HFFc6 (cell line): ENCODE measurements around the gene FNDC3B. TPM values are rescaled to one million over a fixed set of nuclear protein-coding genes. Genes with fewer than 3 reads are reported as not detected.

ENCODE experiments used
- DNase-seq: peaks from one replicate; pipeline ENCODE4 v3.0.0-alpha.2; 2018
- H3K27ac Mint-ChIP-seq: 2 replicates; pipeline ENCODE4 v1.8.0; 2020; ENCODE audit warnings: mild to moderate bottlenecking, mixed read lengths
- H3K27me3 Mint-ChIP-seq: 2 replicates; pipeline ENCODE4 v1.8.0; 2021; ENCODE audit warnings: mild to moderate bottlenecking, moderate library complexity, mixed read lengths; ENCODE audit not compliant: insufficient read depth
- H3K36me3 Mint-ChIP-seq: 2 replicates; pipeline ENCODE4 v1.8.0; 2021; ENCODE audit warnings: low read depth, mixed read lengths
- H3K4me1 Mint-ChIP-seq: 2 replicates; pipeline ENCODE4 v1.8.0; 2020; ENCODE audit warnings: low read depth, mixed read lengths
- H3K4me3 Mint-ChIP-seq: 2 replicates; pipeline ENCODE4 v1.8.0; 2020; ENCODE audit warnings: mild to moderate bottlenecking, moderate library complexity, mixed read lengths
- H3K9me3 Mint-ChIP-seq: 2 replicates; pipeline ENCODE4 v1.8.0; 2020; ENCODE audit warnings: mild to moderate bottlenecking, mixed read lengths
- total RNA-seq, 6 experiments: library from RNA; stranded (reverse); fragmentation: NEBNext Ultra II Directional; extraction: Animal tissue kit (Norgen Biotek cat#: 25700); gene quantifications; 2 replicates in 1 of 6; 3 replicates in 5 of 6; pipeline ENCODE4 v1.2.3, GENCODE V29; 2021
- TF ChIP-seq, protein P1 (sequence below): fragments of 200-600 bp; sonication (generic); IDR thresholded peaks from 2 replicates; pipeline ENCODE4 v1.5.0; 2021; ENCODE audit warnings: antibody characterized with exemption, mild to moderate bottlenecking

FNDC3B gene
- total RNA-seq, 6 experiments from 2014 or later, result 133 to 192 (median 155) TPM

DNA sequence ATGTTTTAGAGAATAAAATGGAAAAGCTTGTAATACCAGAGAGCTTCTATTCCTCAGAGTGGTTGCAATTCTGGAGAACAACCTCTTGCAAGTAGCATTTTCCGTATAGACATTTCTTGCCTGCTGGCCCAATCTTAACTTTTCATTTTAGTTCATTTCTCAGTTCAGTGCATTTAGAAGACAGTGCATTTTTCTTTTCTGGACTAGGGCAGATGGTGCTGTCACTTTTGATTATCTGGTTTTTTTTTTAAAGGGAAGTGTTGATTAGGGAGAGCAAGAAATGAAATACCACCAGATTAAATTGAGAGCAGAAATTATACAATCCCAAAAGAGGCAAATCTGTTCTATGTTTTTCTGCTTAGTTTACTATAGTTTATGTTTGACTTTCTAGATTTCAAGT is 236.2 kb downstream of the FNDC3B start:
- Mint-ChIP-seq H3K4me3 (no peak overlapping the region), H3K27me3 (peaks cover 5% of the 10 kb centered on the region), H3K27ac (no peak overlapping the region), H3K4me1 (peaks cover 59% of the 10 kb centered on the region), H3K36me3 (peaks cover 24% of the 10 kb centered on the region), H3K9me3 (no peaks in the 10 kb centered on the region)
- no peak for DNase-seq
- TF ChIP-seq, protein P1, sequence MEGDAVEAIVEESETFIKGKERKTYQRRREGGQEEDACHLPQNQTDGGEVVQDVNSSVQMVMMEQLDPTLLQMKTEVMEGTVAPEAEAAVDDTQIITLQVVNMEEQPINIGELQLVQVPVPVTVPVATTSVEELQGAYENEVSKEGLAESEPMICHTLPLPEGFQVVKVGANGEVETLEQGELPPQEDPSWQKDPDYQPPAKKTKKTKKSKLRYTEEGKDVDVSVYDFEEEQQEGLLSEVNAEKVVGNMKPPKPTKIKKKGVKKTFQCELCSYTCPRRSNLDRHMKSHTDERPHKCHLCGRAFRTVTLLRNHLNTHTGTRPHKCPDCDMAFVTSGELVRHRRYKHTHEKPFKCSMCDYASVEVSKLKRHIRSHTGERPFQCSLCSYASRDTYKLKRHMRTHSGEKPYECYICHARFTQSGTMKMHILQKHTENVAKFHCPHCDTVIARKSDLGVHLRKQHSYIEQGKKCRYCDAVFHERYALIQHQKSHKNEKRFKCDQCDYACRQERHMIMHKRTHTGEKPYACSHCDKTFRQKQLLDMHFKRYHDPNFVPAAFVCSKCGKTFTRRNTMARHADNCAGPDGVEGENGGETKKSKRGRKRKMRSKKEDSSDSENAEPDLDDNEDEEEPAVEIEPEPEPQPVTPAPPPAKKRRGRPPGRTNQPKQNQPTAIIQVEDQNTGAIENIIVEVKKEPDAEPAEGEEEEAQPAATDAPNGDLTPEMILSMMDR, result no peak

DNA sequence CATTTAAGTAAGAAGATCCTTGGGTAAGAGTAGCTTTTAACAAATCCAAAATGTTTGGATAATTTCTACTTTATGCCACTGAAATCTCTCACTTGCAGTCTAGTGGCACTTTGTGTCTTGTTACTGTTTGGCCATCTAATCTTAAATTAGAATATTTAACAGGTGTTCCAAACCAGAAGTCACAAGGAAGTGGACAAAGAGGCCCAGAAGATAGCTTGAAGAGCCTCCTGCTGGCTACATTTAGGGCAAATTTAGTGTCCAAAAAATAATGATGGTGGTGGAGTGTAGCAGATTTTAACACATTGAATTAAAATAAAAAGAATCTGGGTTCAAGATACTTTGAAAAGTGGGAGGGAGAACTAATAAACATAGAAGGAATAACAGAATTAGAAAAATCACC is 236.7 kb downstream of the FNDC3B start:
- Mint-ChIP-seq H3K27me3 (peaks cover 5% of the 10 kb centered on the region), H3K4me3 (no peak overlapping the region), H3K4me1 (peaks cover 64% of the 10 kb centered on the region), H3K9me3 (no peaks in the 10 kb centered on the region), H3K27ac (no peak overlapping the region), H3K36me3 (peaks cover 20% of the 10 kb centered on the region)
- no peak for DNase-seq
- TF ChIP-seq, protein P1, result no peak

DNA sequence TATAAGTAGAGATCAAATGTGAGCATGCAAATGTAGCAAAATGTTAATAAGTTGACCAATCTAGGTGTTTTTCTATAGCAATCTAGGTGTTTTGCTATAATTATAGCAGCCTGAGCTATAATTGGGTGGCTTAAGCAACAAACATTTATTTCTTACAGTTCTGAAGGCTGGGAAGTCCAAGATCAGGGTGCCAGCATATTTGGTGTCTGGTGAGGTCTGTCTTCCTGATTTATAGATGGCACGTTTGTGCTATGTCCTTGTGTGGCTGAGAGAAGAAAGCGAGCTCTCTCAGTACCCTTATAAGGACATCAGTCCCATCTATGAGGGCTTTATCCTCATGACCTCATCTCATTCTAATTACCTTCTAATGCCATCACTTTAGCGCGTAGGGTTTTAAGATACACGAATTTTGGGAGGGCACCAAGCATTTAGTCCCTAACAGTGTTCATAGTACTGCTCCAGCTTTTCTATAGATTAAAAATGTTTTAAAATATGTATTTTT is 237.8 kb downstream of the FNDC3B start:
- Mint-ChIP-seq H3K27ac (no peak overlapping the region), H3K27me3 (peaks cover 5% of the 10 kb centered on the region), H3K9me3 (no peaks in the 10 kb centered on the region), H3K36me3 (peaks cover 21% of the 10 kb centered on the region), H3K4me1 (peaks cover 66% of the 10 kb centered on the region), H3K4me3 (no peak overlapping the region)
- no peak for DNase-seq
- TF ChIP-seq, protein P1, result no peak

DNA sequence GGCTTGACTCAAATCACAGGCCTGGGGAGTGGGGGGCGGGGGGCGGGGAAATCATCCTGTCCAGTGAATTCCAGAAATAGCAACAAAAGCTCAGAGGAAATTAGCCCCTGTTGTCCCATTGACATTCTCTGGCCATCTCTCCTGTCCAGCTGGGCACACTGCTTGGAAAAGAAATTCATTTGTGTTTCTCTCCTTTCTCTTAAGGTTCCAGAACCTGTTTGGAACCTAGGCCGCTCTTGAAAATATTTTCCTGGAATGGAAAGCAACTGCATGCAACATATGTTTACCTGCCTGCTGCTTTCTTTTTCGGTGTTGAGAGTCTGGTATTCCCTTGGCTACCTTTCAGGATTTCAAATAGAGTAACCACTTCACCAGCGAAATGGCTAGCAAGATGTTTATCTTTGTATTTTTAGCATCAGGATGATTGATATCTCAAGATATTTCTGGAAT is 239.8 kb downstream of the FNDC3B start:
- Mint-ChIP-seq H3K27ac (peak overlapping the region; percentile 76), H3K27me3 (peaks cover 4% of the 10 kb centered on the region), H3K4me3 (peak overlapping the region; percentile 58), H3K9me3 (no peaks in the 10 kb centered on the region), H3K36me3 (peaks cover 30% of the 10 kb centered on the region), H3K4me1 (peaks cover 72% of the 10 kb centered on the region)
- TF ChIP-seq, protein P1, result no peak
- DNase-seq, result no peak

DNA sequence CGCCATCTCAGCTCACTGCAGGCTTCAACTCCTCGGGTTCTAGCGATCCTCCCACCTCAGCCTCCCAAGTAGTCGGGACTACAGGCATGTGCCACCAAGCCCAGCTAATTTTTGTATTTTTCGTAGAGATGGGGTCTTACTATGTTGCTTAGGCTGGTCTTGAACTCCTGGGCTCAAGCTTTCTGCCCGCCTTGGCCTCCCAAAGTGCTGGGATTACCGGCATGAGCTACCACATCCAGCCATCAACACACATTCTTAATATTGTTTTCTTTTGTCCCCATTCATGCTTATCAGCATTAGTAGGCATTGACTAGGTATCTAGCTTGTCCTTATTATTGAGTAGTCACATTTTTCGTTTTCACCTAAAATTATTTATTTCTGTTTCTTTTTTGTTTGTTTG is 240.6 kb downstream of the FNDC3B start:
- Mint-ChIP-seq H3K36me3 (peaks cover 25% of the 10 kb centered on the region), H3K27me3 (peaks cover 3% of the 10 kb centered on the region), H3K4me1 (peaks cover 78% of the 10 kb centered on the region), H3K27ac (peak overlapping the region; percentile 76), H3K9me3 (no peaks in the 10 kb centered on the region), H3K4me3 (peak overlapping the region; percentile 58)
- TF ChIP-seq, protein P1, result no peak
- no peak for DNase-seq
